ENCODE measurements around the gene CACHD1. TPM values are rescaled to one million over a fixed set of nuclear protein-coding genes. Genes with fewer than 3 reads are reported as not detected.

CACHD1 gene
- total and polyA plus RNA-seq, 2 of the 8 experiments (the other 6 are each of a cell fraction or from before 2014, with no cell fraction given) = 22.2 to 42.5 TPM

DNA sequence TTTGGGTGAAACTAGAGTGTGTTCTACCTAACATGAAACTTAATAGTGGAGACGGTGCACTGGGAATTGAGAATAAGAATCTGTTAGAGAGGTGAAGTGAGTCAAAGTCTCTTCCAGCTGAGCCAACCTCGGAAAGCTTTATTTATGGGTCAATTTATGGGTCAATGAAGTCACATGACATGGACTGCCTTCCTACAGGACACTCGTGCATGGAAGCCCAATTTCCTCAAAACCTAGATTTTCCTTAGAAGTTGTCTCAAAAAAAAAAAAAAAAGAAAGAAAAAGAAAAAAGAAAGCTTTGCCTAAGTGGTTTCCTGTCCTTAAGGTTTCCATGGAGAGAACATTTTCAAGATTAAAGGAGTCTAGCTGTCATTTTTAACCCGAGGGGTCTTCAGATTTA, 26.7 kb downstream of the CACHD1 start:
- Histone ChIP-seq H2BK120ac (replicated peaks; ENCODE audit: low read depth, low read length) (no peak overlapping the region), H4K8ac (ENCODE audit: extremely low read depth, insufficient read depth, low read length) (no peak overlapping the region), H3K9me3 (ENCODE audit: insufficient read depth in 2 of 2, low read depth in 1 of 2, low read length in 1 of 2) (no peaks in the 10 kb centered on the region), H3K79me1 (ENCODE audit: low read depth, low read length) (peaks cover 3% of the 10 kb centered on the region; the same call in 1 of the 2 replicates), H4K20me1 (replicated peaks in 1 of 2; ENCODE audit: control insufficient read depth in 1 of 2, insufficient read depth in 2 of 2, low read length in 2 of 2) (peaks cover 0 to 8% of the 10 kb centered on the region in 2 experiments), H4K5ac (ENCODE audit: insufficient read length, low read depth, low read length) (peak overlapping the region; percentile 53), H3K4me3 (ENCODE audit: extremely low read depth in 1 of 4, insufficient read depth in 2 of 4, low read depth in 3 of 4, low read length in 4 of 4) (peak overlapping the region in 1 of 4 experiments; percentile 44; a peak in 2 of 8 replicates), H3K56ac (replicated peaks; ENCODE audit: insufficient read length, low read depth, low read length) (no peak overlapping the region), H2AFZ (ENCODE audit: low read length) (no peak overlapping the region), H3K18ac (ENCODE audit: extremely low read depth, low read length) (no peak overlapping the region; the same call in 1 of the 2 replicates), H3K23ac (ENCODE audit: insufficient read length) (no peak overlapping the region), H2BK20ac (ENCODE audit: low read length) (no peak overlapping the region), H3K23me2 (ENCODE audit: low read depth, low read length) (peaks cover 2% of the 10 kb centered on the region; the same call in 1 of the 2 replicates), H3K27me3 (replicated peaks in 1 of 4; ENCODE audit: control insufficient read depth in 3 of 4, extremely low read depth in 1 of 4, insufficient read depth in 3 of 4, low read length in 3 of 4) (no peaks in the 10 kb centered on the region), H3K27ac (ENCODE audit: low read depth, low read length) (no peak overlapping the region), H3K9ac (replicated peaks in 1 of 4; ENCODE audit: extremely low read depth in 1 of 4, low read depth in 3 of 4, low read length in 3 of 4) (no peak overlapping the region; a peak in 1 of 7 replicates), H2BK5ac (ENCODE audit: low read depth, low read length) (peak overlapping the region; percentile 22; the same call in 1 of the 2 replicates), H2AK5ac (ENCODE audit: low read depth, low read length) (no peak overlapping the region), H3K4ac (replicated peaks; ENCODE audit: insufficient read length, low read depth, low read length) (no peak overlapping the region), H3K4me2 (ENCODE audit: insufficient read depth in 1 of 2, low read depth in 2 of 2, low read length in 2 of 2) (peak overlapping the region; percentile 57 to 62), H3K36me3 (ENCODE audit: control insufficient read depth in 2 of 4, insufficient read depth in 4 of 4, low read length in 3 of 4) (peaks cover 0 to 3% (median 0%) of the 10 kb centered on the region in 4 experiments; a peak in 1 of 8 replicates), H2BK15ac (ENCODE audit: low read length) (no peak overlapping the region), H3K4me1 (replicated peaks in 1 of 4; ENCODE audit: control insufficient read depth in 3 of 4, insufficient read depth in 4 of 4, low read length in 3 of 4) (peaks cover 14 to 42% (median 29%) of the 10 kb centered on the region in 4 experiments), H2BK12ac (ENCODE audit: low read depth, low read length) (peak overlapping the region; percentile 90; the same call in 1 of the 2 replicates), H3K14ac (ENCODE audit: insufficient read length) (no peak overlapping the region), H3K79me2 (ENCODE audit: control insufficient read depth in 1 of 2, insufficient read depth in 2 of 2, low read length in 2 of 2) (peaks cover 4 to 72% of the 10 kb centered on the region in 2 experiments; a peak in 3 of 4 replicates), H4K91ac (replicated peaks; ENCODE audit: insufficient read length, low read length) (no peak overlapping the region)
- ChIA-PET CTCF (ENCODE audit: partially characterized antibody) (interaction anchor here (1.2 to 1.5 kb wide), 4 partner anchors 10 to 76 kb away, joined by 3 to 4 read pairs (median 4); no protein-coding TSS in a partner anchor), POLR2A (ENCODE audit: partially characterized antibody) (interaction anchor here (0.9 to 3.3 kb wide), 8 partner anchors 14 to 68 kb away, joined by 3 to 27 read pairs (median 4); partner anchors contain the start of gene CACHD1)
- 55% methylated on average over 4 of the region's 4 CpGs; no CpG with 5 or more reads in 1 of the 2 experiments for WGBS, 2 experiments (ENCODE audit: extremely low coverage in 1 of 2, insufficient coverage in 1 of 2, insufficient read length in 1 of 2, insufficient replicate concordance in 2 of 2, low coverage in 1 of 2, low lambda C conversion rate in 2 of 2, missing lambda C conversion rate in 1 of 2)
- DNase-seq (ENCODE audit: low read depth in 1 of 2, low spot score in 2 of 2) (no peak), FAIRE-seq (no peak)
- no peak for TF ChIP-seq RXRA (IDR thresholded peaks at IDR 0.05; ENCODE audit: insufficient read depth, low read depth, low read length)
- TF ChIP-seq YY1 (IDR thresholded peaks at IDR 0.05; ENCODE audit: low read depth, low read length) = no peak
- no peak for TF ChIP-seq RBBP5 (IDR thresholded peaks at IDR 0.05; ENCODE audit: borderline replicate concordance, low read depth, low read length)
- no peak for TF ChIP-seq PHF8 (conservative IDR thresholded peaks at IDR 0.05; ENCODE audit: low read depth, low read length)
- TF ChIP-seq CBX8 (IDR thresholded peaks at IDR 0.05; ENCODE audit: borderline replicate concordance, low read depth, low read length) = no peak
- TF ChIP-seq BACH1 (IDR thresholded peaks at IDR 0.05; ENCODE audit: low read length) = no peak

Measured in H1 (cell line).